Measurements from ENCODE around the gene HIGD2A.

HIGD2A gene

DNA sequence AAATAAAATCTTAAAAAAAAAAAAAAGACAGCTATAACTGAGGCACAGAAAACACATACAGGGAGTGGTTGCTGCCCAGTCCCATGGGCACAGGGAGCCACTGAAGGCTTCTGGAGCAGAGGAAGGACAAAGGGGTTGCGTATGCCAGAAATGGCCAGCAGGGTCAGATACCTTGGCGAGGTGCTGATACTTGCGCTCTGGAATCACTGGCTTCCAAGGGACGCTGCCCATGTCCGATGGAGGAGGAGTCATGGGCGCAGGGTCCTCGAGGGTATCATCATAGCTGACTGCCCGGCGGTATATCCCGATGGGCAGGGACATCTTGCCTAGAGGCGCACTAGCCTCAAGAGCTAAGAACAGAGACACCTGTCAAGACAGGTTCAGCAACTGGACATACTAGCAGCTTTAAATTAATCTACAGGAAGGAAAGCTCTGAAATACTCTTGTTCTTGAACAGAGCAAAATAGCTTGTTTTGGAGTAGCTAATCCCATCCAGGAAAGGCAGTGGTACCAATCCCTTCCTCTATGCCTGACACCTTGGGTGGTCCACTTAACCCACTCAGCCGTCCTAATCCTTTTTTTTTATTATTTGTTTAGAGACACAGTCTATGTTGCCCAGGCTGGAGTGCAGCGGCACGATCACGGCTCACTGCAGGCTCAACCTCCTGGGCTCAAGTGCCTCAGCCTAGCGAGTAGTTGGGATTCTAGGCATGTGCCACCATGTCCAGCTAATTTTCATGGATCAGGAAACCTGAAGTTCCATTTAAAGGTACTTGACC, 33.0 kb upstream of the HIGD2A start:
- H3K4ac ChIP-seq (ENCODE audit: low read length): no peak overlapping the region
- H3K4me1 ChIP-seq (ENCODE audit: control insufficient read depth in 2 of 2, insufficient read depth in 1 of 2, low read depth in 1 of 2, low read length in 2 of 2): peaks cover 1 to 2% of the 10 kb centered on the region in 2 donors
- H2BK5ac ChIP-seq (ENCODE audit: low read length): no peak overlapping the region
- H4K91ac ChIP-seq (ENCODE audit: low read depth, low read length, poor library complexity): no peak overlapping the region
- H2AFZ ChIP-seq (ENCODE audit: low read length): no peak overlapping the region
- H3K4me2 ChIP-seq (ENCODE audit: insufficient read depth, low read length, poor library complexity, severe bottlenecking): no peak overlapping the region
- no CpG with 5 or more reads among the region's 16 CpGs for WGBS, 2 donors (ENCODE audit: extremely low coverage in 2 of 2, insufficient read length in 2 of 2, insufficient replicate concordance in 1 of 2)
- H3K4me3 ChIP-seq (ENCODE audit: low read length in 2 of 2): no peak overlapping the region
- H3K18ac ChIP-seq (ENCODE audit: low read length): no peak overlapping the region
- no peak for DNase-seq (ENCODE audit: low spot score)
- H3K9ac ChIP-seq (ENCODE audit: low read depth, low read length, poor library complexity): no peak overlapping the region
- no peak overlapping the region for H3K27ac ChIP-seq (replicated peaks; ENCODE audit: low read length)
- H2BK12ac ChIP-seq (ENCODE audit: low read length): no peak overlapping the region
- peaks cover 33 to 85% of the 10 kb centered on the region in 2 donors for H3K36me3 ChIP-seq (replicated peaks in 1 of 2; ENCODE audit: control insufficient read depth in 2 of 2, insufficient read depth in 2 of 2, low read length in 2 of 2)
- no peak overlapping the region for H3K14ac ChIP-seq (ENCODE audit: low read length)
- no peak overlapping the region for H4K8ac ChIP-seq (ENCODE audit: low read depth, low read length)
- H3K23ac ChIP-seq (ENCODE audit: low read depth, low read length, poor library complexity): no peak overlapping the region
- no peak overlapping the region for H2BK120ac ChIP-seq (ENCODE audit: low read depth, low read length)
- H2AK5ac ChIP-seq (ENCODE audit: low read depth, low read length): no peak overlapping the region
- peaks cover 3 to 4% of the 10 kb centered on the region in 2 donors for H3K9me3 ChIP-seq (replicated peaks in 1 of 2; ENCODE audit: control insufficient read depth in 2 of 2, insufficient read depth in 1 of 2, low read depth in 1 of 2, low read length in 2 of 2)
- no peaks in the 10 kb centered on the region for H3K27me3 ChIP-seq (ENCODE audit: control insufficient read depth in 3 of 3, insufficient read depth in 3 of 3, low read depth in 1 of 3, low read length in 3 of 3)
- no peak overlapping the region for H2BK15ac ChIP-seq (ENCODE audit: low read length)
- H3K79me1 ChIP-seq (ENCODE audit: low read depth, low read length): peaks cover 16% of the 10 kb centered on the region

- no peak overlapping the region for H2BK15ac ChIP-seq (ENCODE audit: low read length)
- H3K23ac ChIP-seq (ENCODE audit: low read depth, low read length, poor library complexity): no peak overlapping the region
- no peak overlapping the region for H2BK12ac ChIP-seq (ENCODE audit: low read length)
- no peak overlapping the region for H2AFZ ChIP-seq (ENCODE audit: low read length)
- peaks cover 1 to 2% of the 10 kb centered on the region in 2 donors for H3K4me1 ChIP-seq (ENCODE audit: control insufficient read depth in 2 of 2, insufficient read depth in 1 of 2, low read depth in 1 of 2, low read length in 2 of 2)
- H4K91ac ChIP-seq (ENCODE audit: low read depth, low read length, poor library complexity): no peak overlapping the region
- no peak for DNase-seq (ENCODE audit: low spot score)
- H3K4me2 ChIP-seq (ENCODE audit: insufficient read depth, low read length, poor library complexity, severe bottlenecking): no peak overlapping the region
- no peak overlapping the region for H3K4me3 ChIP-seq (ENCODE audit: low read length in 2 of 2)
- peaks cover 31 to 81% of the 10 kb centered on the region in 2 donors for H3K36me3 ChIP-seq (replicated peaks in 1 of 2; ENCODE audit: control insufficient read depth in 2 of 2, insufficient read depth in 2 of 2, low read length in 2 of 2)
- no peaks in the 10 kb centered on the region for H3K27me3 ChIP-seq (ENCODE audit: control insufficient read depth in 3 of 3, insufficient read depth in 3 of 3, low read depth in 1 of 3, low read length in 3 of 3)
- no peak overlapping the region for H3K18ac ChIP-seq (ENCODE audit: low read length)
- no peak overlapping the region for H3K4ac ChIP-seq (ENCODE audit: low read length)
- H3K27ac ChIP-seq (replicated peaks; ENCODE audit: low read length): no peak overlapping the region
- H2BK120ac ChIP-seq (ENCODE audit: low read depth, low read length): no peak overlapping the region
- H2AK5ac ChIP-seq (ENCODE audit: low read depth, low read length): no peak overlapping the region
- WGBS, 2 donors (ENCODE audit: extremely low coverage in 2 of 2, insufficient read length in 2 of 2, insufficient replicate concordance in 1 of 2): no CpG with 5 or more reads among the region's 3 CpGs
- H4K8ac ChIP-seq (ENCODE audit: low read depth, low read length): no peak overlapping the region
- peaks cover 3 to 4% of the 10 kb centered on the region in 2 donors for H3K9me3 ChIP-seq (replicated peaks in 1 of 2; ENCODE audit: control insufficient read depth in 2 of 2, insufficient read depth in 1 of 2, low read depth in 1 of 2, low read length in 2 of 2)
- H3K14ac ChIP-seq (ENCODE audit: low read length): no peak overlapping the region
- no peak overlapping the region for H2BK5ac ChIP-seq (ENCODE audit: low read length)
- H3K9ac ChIP-seq (ENCODE audit: low read depth, low read length, poor library complexity): no peak overlapping the region
- peaks cover 19% of the 10 kb centered on the region for H3K79me1 ChIP-seq (ENCODE audit: low read depth, low read length)
These were observed 32.4 kb upstream of the HIGD2A start for GRCh38 chr5:176356179-176356566.

DNA sequence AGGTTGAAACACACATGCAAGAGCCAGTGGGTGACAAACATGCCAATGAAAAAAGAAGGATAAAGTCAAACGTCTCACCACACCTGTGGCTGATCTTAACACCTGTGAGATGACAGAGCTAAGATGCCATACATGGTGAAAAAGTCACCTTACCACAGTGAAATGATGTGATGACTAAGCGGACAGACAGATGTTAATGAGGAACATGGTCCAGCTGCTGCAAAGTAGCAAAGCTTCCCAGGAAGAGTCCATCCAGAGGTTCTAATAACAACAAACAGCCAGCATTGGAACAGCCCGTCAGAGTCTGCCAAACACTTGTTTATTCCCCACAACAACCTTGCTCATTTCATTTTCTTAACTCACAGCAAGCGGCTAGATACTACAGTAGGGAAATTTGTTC, 28.9 kb upstream of the HIGD2A start:
- no peak for DNase-seq (ENCODE audit: low spot score)
- no CpG with 5 or more reads among the region's 4 CpGs for WGBS, 2 donors (ENCODE audit: extremely low coverage in 2 of 2, insufficient read length in 2 of 2, insufficient replicate concordance in 1 of 2)
- peaks cover 0 to 16% (median 16%) of the 10 kb centered on the region in 3 experiments for H3K27me3 ChIP-seq (ENCODE audit: control insufficient read depth in 3 of 3, insufficient read depth in 3 of 3, low read depth in 1 of 3, low read length in 3 of 3)
- H3K79me1 ChIP-seq (ENCODE audit: low read depth, low read length): peaks cover 12% of the 10 kb centered on the region
- no peak overlapping the region for H3K4me3 ChIP-seq (ENCODE audit: low read length in 2 of 2)
- H2AK5ac ChIP-seq (ENCODE audit: low read depth, low read length): no peak overlapping the region
- H2BK120ac ChIP-seq (ENCODE audit: low read depth, low read length): no peak overlapping the region
- no peak overlapping the region for H3K18ac ChIP-seq (ENCODE audit: low read length)
- no peak overlapping the region for H4K8ac ChIP-seq (ENCODE audit: low read depth, low read length)
- H3K4ac ChIP-seq (ENCODE audit: low read length): no peak overlapping the region
- no peak overlapping the region for H4K91ac ChIP-seq (ENCODE audit: low read depth, low read length, poor library complexity)
- H3K4me2 ChIP-seq (ENCODE audit: insufficient read depth, low read length, poor library complexity, severe bottlenecking): no peak overlapping the region
- H3K14ac ChIP-seq (ENCODE audit: low read length): no peak overlapping the region
- no peak overlapping the region for H3K27ac ChIP-seq (replicated peaks; ENCODE audit: low read length)
- H3K4me1 ChIP-seq (ENCODE audit: control insufficient read depth in 2 of 2, insufficient read depth in 1 of 2, low read depth in 1 of 2, low read length in 2 of 2): peaks cover 2 to 4% of the 10 kb centered on the region in 2 donors
- no peak overlapping the region for H3K9ac ChIP-seq (ENCODE audit: low read depth, low read length, poor library complexity)
- peaks cover 16 to 46% of the 10 kb centered on the region in 2 donors for H3K36me3 ChIP-seq (replicated peaks in 1 of 2; ENCODE audit: control insufficient read depth in 2 of 2, insufficient read depth in 2 of 2, low read length in 2 of 2)
- no peak overlapping the region for H2AFZ ChIP-seq (ENCODE audit: low read length)
- H2BK5ac ChIP-seq (ENCODE audit: low read length): no peak overlapping the region
- no peak overlapping the region for H3K23ac ChIP-seq (ENCODE audit: low read depth, low read length, poor library complexity)
- no peak overlapping the region for H2BK12ac ChIP-seq (ENCODE audit: low read length)
- H2BK15ac ChIP-seq (ENCODE audit: low read length): no peak overlapping the region
- H3K9me3 ChIP-seq (replicated peaks in 1 of 2; ENCODE audit: control insufficient read depth in 2 of 2, insufficient read depth in 1 of 2, low read depth in 1 of 2, low read length in 2 of 2): peaks cover 3 to 4% of the 10 kb centered on the region in 2 donors

- Histone ChIP-seq H2AFZ (ENCODE audit: low read length) (peak overlapping the region; percentile 98), H3K4me1 (ENCODE audit: control insufficient read depth in 2 of 2, insufficient read depth in 1 of 2, low read depth in 1 of 2, low read length in 2 of 2) (peaks cover 2 to 7% of the 10 kb centered on the region in 2 donors), H2BK12ac (ENCODE audit: low read length) (no peak overlapping the region), H2BK120ac (ENCODE audit: low read depth, low read length) (no peak overlapping the region), H2AK5ac (ENCODE audit: low read depth, low read length) (peak overlapping the region; percentile 81), H3K4ac (ENCODE audit: low read length) (peak overlapping the region; percentile 76), H2BK5ac (ENCODE audit: low read length) (peak overlapping the region; percentile 99), H3K9ac (ENCODE audit: low read depth, low read length, poor library complexity) (peak overlapping the region; percentile 95), H3K23ac (ENCODE audit: low read depth, low read length, poor library complexity) (peak overlapping the region; percentile 81), H4K8ac (ENCODE audit: low read depth, low read length) (peak overlapping the region; percentile 82), H3K36me3 (replicated peaks in 1 of 2; ENCODE audit: control insufficient read depth in 2 of 2, insufficient read depth in 2 of 2, low read length in 2 of 2) (peaks cover 10 to 33% of the 10 kb centered on the region in 2 donors), H3K4me3 (ENCODE audit: low read length in 2 of 2) (peak overlapping the region; percentile 90 to 96), H2BK15ac (ENCODE audit: low read length) (peak overlapping the region; percentile 58), H3K79me1 (ENCODE audit: low read depth, low read length) (peaks cover 9% of the 10 kb centered on the region), H3K18ac (ENCODE audit: low read length) (peak overlapping the region; percentile 98), H3K9me3 (replicated peaks in 1 of 2; ENCODE audit: control insufficient read depth in 2 of 2, insufficient read depth in 1 of 2, low read depth in 1 of 2, low read length in 2 of 2) (peaks cover 3 to 4% of the 10 kb centered on the region in 2 donors), H3K4me2 (ENCODE audit: insufficient read depth, low read length, poor library complexity, severe bottlenecking) (peak overlapping the region; percentile 80), H3K14ac (ENCODE audit: low read length) (peak overlapping the region; percentile 38), H3K27ac (replicated peaks; ENCODE audit: low read length) (peak overlapping the region; percentile 67), H3K27me3 (ENCODE audit: control insufficient read depth in 3 of 3, insufficient read depth in 3 of 3, low read depth in 1 of 3, low read length in 3 of 3) (peaks cover 0 to 20% (median 20%) of the 10 kb centered on the region in 3 experiments), H4K91ac (ENCODE audit: low read depth, low read length, poor library complexity) (no peak overlapping the region)
- no CpG with 5 or more reads among the region's 27 CpGs for WGBS, 2 donors (ENCODE audit: extremely low coverage in 2 of 2, insufficient read length in 2 of 2, insufficient replicate concordance in 1 of 2)
- DNase-seq (ENCODE audit: low spot score): peak; percentile 27
These were observed 27.6 kb upstream of the HIGD2A start for GRCh38 chr5:176360894-176361436.

Measured in neuronal stem cell (in vitro differentiated cells).